Suprapubic skin (tissue), 4 donors: Measurements from ENCODE around the gene AK1.

Source experiments
- CTCF ChIP-seq, 2 donors: fragments of 200-600 bp in 1 of 2; fragments of 450-650 bp in 1 of 2; sonication (generic) in 1 of 2; IDR thresholded peaks; one replicate each; pipeline ENCODE4 v1.5.1; 2016 to 2019; ENCODE audit warnings: antibody characterized with exemption in 2 of 2, mild to moderate bottlenecking in 1 of 2, moderate library complexity in 1 of 2
- EP300 ChIP-seq: sonication (generic); formaldehyde crosslinking; IDR thresholded peaks from one replicate; pipeline ENCODE4 v1.6.1; 2017; ENCODE audit warnings: antibody characterized with exemption
- POLR2A ChIP-seq, 2 donors: fragments of 450-650 bp; IDR thresholded peaks; one replicate each; pipeline ENCODE4 v1.6.1; 2017; ENCODE audit warnings: antibody characterized with exemption in 2 of 2, mild to moderate bottlenecking in 2 of 2, moderate library complexity in 2 of 2
- POLR2AphosphoS5 ChIP-seq, 3 donors: sonication (generic); formaldehyde crosslinking; IDR thresholded peaks; one replicate each; pipeline ENCODE4 v1.6.1; 2017; ENCODE audit warnings: antibody characterized with exemption in 3 of 3

GRCh38 chr9:127826253-127826913, 51.1 kb downstream of the AK1 start:
- TF ChIP-seq CTCF (IDR thresholded peaks at IDR 0.05) (no peak), POLR2A (IDR thresholded peaks at IDR 0.05) (no peak), EP300 (no peak), POLR2AphosphoS5 (IDR thresholded peaks at IDR 0.05) (no peak)
